NB4 (cell line): Measurements from ENCODE around the gene TPM3.
"Not testable (repeated sequence)": the region's sequence is repeated elsewhere in the genome, so short reads cannot be mapped to it uniquely, and the experiment has no call there.

Experiments
- POLR2A ChIP-seq: IDR thresholded peaks from 2 replicates; pipeline ENCODE4 v1.6.1; 2011; ENCODE audit warnings: mild to moderate bottlenecking; ENCODE audit not compliant: insufficient read length; ENCODE audit errors: extremely low read depth
- TF ChIP-seq, protein P1 (sequence below): IDR thresholded peaks from one replicate; pipeline ENCODE4 v1.5.1; 2012; ENCODE audit warnings: low read depth, low read length
- TF ChIP-seq, protein P2 (sequence below): IDR thresholded peaks from 2 replicates; pipeline ENCODE4 v1.6.1; 2011; ENCODE audit warnings: low read depth, low read length

DNA sequence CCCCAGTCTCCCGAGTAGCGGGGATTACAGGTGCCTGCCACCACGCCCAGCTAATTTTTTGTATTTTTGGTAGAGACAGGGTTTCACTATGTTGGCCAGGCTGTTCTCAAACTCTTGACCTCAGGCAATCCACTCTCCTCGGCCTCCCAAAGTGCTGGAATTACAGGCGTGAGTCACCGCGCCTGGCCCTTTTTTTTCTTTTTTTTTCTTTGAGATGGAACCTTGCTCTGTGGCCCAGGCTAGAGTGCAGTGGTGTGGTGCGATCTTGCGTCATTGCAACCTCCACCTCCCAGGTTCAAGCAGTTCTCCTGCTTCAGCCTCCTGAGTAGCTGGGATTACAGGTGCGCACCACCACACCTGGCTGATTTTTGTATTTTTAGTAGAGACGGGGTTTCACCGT is 41.2 kb upstream of the TPM3 start:
- not testable (repeated sequence) for TF ChIP-seq POLR2A
- TF ChIP-seq, protein P1, sequence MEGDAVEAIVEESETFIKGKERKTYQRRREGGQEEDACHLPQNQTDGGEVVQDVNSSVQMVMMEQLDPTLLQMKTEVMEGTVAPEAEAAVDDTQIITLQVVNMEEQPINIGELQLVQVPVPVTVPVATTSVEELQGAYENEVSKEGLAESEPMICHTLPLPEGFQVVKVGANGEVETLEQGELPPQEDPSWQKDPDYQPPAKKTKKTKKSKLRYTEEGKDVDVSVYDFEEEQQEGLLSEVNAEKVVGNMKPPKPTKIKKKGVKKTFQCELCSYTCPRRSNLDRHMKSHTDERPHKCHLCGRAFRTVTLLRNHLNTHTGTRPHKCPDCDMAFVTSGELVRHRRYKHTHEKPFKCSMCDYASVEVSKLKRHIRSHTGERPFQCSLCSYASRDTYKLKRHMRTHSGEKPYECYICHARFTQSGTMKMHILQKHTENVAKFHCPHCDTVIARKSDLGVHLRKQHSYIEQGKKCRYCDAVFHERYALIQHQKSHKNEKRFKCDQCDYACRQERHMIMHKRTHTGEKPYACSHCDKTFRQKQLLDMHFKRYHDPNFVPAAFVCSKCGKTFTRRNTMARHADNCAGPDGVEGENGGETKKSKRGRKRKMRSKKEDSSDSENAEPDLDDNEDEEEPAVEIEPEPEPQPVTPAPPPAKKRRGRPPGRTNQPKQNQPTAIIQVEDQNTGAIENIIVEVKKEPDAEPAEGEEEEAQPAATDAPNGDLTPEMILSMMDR = not testable (repeated sequence)
- TF ChIP-seq, protein P2, sequence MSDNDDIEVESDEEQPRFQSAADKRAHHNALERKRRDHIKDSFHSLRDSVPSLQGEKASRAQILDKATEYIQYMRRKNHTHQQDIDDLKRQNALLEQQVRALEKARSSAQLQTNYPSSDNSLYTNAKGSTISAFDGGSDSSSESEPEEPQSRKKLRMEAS = not testable (repeated sequence)
